LNCaP clone FGC (cell line): Measurements from ENCODE around the gene SLC49A3.
"Not testable (repeated sequence)": the region's sequence is repeated elsewhere in the genome, so short reads cannot be mapped to it uniquely, and the experiment has no call there.

Experiments
- DNase-seq: peaks from one replicate; pipeline ENCODE4 v3.0.0-alpha.2; 2011; ENCODE audit warnings: low read depth
- H3K4me3 ChIP-seq: 2 replicates; pipeline ENCODE4 v1.5.1; 2011; ENCODE audit warnings: mild to moderate bottlenecking, low read depth, low read length, control low read depth
- TF ChIP-seq, protein P1 (sequence below): IDR thresholded peaks from 2 replicates; pipeline ENCODE4 v1.5.1; 2012; ENCODE audit warnings: mild to moderate bottlenecking; ENCODE audit not compliant: control insufficient read depth, insufficient read depth; ENCODE audit errors: extremely low read depth

Gene SLC49A3

DNA sequence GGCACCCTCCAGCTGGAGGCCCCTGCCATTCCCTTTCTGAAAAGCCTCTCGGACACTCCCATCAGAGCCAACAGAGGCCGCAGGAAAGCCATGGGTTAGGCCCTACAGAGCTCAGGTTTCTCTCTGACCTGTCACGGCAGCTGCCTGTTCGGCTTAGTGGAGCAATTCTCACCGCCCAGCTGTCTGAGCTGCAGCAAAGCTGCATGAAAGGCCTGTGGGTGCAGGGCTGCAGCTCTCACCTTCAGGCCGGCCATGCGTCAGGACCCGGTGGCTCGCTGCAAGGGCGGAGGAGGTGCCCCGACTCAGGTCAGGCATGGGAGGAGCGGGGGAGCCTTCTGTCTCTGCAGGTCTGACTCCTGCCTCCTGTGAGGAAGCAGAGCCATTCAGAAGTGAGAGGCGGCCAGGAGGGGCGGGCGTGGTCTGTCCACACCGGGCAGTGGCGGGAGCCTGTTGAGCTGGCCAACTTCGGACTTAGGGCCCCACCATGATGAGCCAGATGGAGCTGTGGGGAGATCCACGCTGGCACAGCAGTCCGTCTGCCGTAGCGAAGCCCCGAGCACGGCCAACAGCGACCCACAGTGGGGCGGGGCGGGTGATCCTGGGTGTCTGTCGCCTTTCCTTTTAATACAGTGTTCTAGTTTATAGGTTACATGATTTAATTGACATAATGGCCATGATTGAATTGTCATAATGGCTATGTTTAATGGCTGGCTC lies 40.2 kb downstream of the SLC49A3 start:
- no peak for DNase-seq
- H3K4me3 ChIP-seq = no peak overlapping the region
- TF ChIP-seq, protein P1, sequence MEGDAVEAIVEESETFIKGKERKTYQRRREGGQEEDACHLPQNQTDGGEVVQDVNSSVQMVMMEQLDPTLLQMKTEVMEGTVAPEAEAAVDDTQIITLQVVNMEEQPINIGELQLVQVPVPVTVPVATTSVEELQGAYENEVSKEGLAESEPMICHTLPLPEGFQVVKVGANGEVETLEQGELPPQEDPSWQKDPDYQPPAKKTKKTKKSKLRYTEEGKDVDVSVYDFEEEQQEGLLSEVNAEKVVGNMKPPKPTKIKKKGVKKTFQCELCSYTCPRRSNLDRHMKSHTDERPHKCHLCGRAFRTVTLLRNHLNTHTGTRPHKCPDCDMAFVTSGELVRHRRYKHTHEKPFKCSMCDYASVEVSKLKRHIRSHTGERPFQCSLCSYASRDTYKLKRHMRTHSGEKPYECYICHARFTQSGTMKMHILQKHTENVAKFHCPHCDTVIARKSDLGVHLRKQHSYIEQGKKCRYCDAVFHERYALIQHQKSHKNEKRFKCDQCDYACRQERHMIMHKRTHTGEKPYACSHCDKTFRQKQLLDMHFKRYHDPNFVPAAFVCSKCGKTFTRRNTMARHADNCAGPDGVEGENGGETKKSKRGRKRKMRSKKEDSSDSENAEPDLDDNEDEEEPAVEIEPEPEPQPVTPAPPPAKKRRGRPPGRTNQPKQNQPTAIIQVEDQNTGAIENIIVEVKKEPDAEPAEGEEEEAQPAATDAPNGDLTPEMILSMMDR = no peak

DNA sequence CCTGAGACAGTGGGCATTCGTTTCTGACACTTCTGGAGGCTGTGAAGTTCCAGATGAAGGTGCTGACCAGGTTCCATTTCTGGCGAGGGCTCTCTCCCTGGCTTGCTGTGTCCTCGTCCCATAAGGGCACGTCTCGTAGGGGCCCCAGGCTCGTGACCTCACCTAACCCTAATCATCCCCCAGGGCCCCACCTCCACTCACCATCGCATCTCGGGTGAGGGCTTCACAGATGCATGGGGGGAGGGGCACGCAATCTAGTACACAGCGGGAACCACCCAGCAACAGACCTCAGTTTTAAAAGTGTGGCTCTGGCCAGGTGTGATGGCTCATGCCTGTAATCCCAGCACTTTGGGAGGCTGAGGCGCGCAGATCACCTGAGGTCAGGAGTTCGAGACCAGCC lies 41.5 kb downstream of the SLC49A3 start:
- TF ChIP-seq, protein P1 = no peak
- DNase-seq = no peak
- no peak overlapping the region for H3K4me3 ChIP-seq

DNA sequence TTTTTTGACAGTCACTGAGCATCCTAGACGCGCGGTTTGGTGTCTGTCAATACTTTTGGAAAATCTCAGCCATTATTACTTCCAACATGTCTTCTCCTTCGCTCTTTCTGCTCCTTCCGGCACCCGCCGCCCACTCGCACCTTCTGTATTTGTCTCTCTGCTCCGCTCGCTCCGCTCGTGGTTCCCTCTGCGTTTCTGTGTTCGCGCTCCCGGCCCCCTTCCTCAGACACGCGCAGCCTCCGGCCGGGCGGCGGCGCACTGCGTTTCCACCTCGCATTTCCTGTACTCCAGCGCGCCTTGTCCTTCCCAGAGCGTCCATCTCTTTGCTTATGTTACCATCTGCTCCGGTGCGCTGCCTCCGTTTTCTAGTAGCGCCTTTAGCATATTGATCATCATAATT lies 42.5 kb downstream of the SLC49A3 start:
- TF ChIP-seq, protein P1 = no peak
- no peak overlapping the region for H3K4me3 ChIP-seq
- no peak for DNase-seq

DNA sequence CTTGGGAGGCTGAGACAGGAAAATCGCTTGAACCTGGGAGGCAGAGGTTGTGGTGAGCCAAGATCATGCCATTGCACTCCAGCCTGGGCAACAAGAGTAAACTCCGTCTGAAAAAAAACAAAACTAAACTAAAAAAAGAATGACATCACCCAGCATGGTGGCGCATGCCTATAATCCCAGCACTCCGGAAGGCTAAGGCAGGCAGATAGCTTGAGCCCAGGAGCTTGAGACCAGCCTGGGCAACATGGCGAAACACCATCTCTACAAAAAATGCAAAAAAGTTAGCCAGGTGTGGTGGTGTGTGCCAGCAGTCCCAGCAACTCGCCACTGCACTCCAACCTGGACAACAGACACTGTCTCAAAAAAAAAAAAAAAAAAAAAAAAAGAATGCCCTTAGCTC lies 46.6 kb downstream of the SLC49A3 start:
- H3K4me3 ChIP-seq, DNase-seq: not testable (repeated sequence)

DNA sequence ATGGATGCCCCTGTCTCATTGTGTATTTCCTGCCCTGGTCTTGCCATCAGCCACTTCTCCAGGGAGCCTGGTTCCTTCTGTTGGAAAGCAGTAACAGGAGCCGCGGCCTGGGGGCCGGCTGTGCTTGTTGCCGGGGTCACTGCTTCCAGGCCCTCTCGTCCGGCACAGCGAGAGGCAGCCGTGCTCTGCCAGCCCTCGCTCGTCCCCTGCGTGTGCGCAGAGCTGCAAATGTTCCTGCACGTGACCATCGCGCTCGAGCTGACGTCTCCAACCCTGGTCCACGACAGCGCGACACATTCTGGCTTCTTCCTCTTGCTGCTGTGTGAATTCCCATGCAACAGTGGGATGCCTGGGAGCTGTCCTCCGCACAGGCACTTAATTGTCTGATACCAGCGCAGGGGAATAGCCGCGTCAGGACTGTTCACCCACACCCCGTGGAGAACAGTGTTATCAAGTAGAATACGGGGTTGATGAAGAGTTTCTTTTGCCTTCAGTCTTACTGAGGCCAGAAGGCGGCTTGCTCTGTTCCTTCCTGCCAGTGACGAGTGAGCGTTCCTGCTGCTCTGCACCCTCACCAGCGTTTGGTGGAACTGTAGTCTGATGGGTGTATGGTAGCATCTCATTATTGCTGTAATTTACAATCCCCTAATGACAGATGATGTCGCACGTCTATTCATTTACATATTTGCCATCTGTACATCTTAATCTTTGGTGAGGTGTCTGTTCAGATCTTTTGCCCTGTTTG lies 51.2 kb downstream of the SLC49A3 start:
- no peak overlapping the region for H3K4me3 ChIP-seq
- TF ChIP-seq, protein P1 = no peak
- DNase-seq = no peak

DNA sequence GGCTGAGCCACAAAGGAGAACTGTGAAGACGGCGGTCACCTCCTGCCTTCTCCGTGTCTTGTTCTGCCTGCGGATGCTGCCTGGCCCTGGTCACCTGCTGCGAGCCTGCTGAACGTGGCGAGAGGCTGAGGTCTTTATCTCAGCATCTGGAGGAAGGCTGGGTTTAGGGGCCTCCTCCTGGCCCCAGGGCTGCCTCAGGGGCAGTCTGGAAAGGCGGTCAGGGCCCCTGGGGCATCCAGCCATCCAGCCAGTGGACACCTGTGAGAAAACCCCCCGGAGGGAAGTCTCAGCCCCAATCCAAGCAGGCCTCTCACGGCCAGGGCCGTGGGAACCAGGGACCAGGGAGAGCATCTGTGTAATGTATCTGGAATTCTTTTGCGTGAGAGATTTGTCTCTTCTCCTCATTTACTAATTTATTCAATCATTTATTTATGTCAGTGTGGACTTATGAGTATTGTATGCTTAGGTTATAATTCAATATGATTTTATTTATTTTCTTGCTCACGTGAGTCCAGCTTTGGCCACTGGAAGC lies 52.3 kb downstream of the SLC49A3 start:
- DNase-seq = no peak
- TF ChIP-seq, protein P1 = no peak
- H3K4me3 ChIP-seq = no peak overlapping the region

DNA sequence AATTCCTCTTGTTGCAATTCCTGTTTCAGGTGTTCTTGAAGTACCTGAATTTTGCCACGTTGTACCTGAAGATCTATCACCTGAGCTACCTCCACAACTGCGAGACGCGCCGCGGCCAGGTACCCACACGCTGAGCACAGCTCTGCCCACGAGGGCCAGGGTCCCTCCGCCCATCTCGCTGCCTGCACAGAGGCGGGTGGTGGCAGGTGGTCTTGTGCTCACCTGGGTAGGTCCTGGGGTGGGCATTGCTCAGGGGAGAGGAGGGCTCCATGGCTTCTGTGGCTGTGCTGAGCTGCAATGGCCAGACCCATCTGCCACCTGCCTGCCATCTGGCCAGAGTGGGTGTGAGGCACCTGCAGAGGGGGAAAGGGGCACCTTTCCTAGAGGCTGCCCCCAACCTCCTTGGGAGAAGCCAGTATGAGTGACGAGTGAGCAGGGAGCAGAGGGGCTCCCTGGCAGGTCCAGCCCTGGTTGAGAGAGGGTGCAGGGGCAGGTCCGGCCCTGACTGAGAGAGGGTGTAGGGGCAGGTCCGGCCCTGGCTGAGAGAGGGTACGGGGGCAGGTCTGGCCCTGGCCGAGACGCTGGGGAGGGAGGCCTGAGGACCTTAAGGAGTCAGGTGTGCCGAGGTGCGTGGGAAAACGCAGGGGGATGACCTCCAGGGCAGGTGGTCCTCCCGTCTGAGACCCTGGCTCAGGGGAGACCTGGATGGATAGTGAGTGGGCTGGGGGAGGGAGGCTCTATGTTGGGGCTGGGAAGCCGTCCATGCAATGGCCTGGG lies 52.9 kb downstream of the SLC49A3 start:
- TF ChIP-seq, protein P1 = no peak
- H3K4me3 ChIP-seq = no peak overlapping the region
- DNase-seq = no peak

DNA sequence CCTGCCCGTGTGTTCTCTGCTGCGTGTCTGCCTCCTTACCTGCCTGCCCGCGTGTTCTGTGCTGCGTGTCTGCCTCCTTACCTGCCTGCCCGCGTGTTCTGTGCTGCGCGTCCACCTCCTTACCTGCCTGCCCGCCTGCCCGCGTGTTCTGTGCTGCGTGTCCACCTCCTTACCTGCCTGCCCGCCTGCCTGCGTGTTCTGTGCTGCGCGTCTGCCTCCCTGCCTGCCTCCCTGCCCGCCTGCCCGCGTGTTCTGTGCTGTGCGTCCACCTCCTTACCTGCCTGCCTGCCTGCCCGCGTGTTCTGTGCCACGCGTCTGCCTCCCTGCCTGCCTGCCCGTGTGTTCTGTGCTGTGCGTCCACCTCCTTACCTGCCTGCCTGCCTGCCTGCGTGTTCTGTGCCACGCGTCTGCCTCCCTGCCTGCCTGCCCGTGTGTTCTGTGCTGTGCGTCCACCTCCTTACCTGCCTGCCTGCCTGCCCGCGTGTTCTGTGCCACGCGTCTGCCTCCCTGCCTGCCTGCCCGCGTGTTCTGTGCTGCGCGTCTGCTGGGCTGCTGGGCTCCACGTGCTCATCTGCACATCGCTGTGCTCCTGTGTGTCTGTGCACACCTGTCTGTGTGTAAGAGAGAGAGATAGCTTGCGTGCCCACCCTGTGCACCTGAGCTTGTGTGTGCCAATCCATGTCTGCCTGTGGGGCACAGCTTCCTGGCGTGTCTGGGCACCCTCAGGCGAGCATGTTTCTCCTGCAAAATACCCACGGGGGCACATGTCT lies 53.7 kb downstream of the SLC49A3 start:
- not testable (repeated sequence) for DNase-seq, H3K4me3 ChIP-seq
